HG02798 (cell line): Measurements from ENCODE around the gene OTOGL.

ENCODE experiments used
- ATAC-seq: cut with Tn5 transposase; IDR thresholded peaks from one replicate; pipeline ENCODE4 v1.9.1; 2021; ENCODE audit warnings: mild to moderate bottlenecking; ENCODE audit not compliant: unreplicated experiment, poor library complexity

OTOGL gene

GRCh38 chr12:80320121-80320678, 220.9 kb downstream of the OTOGL start:
- ATAC-seq: no peak

- ATAC-seq: no peak
Observed at GRCh38 chr12:80321653-80322052, 222.3 kb downstream of the OTOGL start.

GRCh38 chr12:80325167-80325959, 226.0 kb downstream of the OTOGL start:
- ATAC-seq: no peak

GRCh38 chr12:80332827-80333226, 233.5 kb downstream of the OTOGL start:
- no peak for ATAC-seq

GRCh38 chr12:80352474-80352873, 253.1 kb downstream of the OTOGL start:
- ATAC-seq: no peak

- ATAC-seq: no peak
Observed at GRCh38 chr12:80353254-80353653, 253.9 kb downstream of the OTOGL start.

GRCh38 chr12:80356097-80356496, 256.8 kb downstream of the OTOGL start:
- no peak for ATAC-seq

- ATAC-seq: no peak
Observed at GRCh38 chr12:80359703-80360102, 260.4 kb downstream of the OTOGL start.

- no peak for ATAC-seq
Observed at GRCh38 chr12:80364056-80364455, 264.7 kb downstream of the OTOGL start.

- ATAC-seq: no peak
Observed at GRCh38 chr12:80373666-80374065, 274.3 kb downstream of the OTOGL start.

GRCh38 chr12:80374615-80375014, 275.3 kb downstream of the OTOGL start:
- no peak for ATAC-seq

GRCh38 chr12:80377140-80377794, 277.9 kb downstream of the OTOGL start:
- no peak for ATAC-seq

GRCh38 chr12:80381121-80381520, 281.8 kb downstream of the OTOGL start:
- no peak for ATAC-seq

- ATAC-seq: no peak
Observed at GRCh38 chr12:80382254-80382653, 282.9 kb downstream of the OTOGL start.

GRCh38 chr12:80400571-80400991, 301.2 kb downstream of the OTOGL start:
- no peak for ATAC-seq

- ATAC-seq: no peak
Observed at GRCh38 chr12:80401191-80401590, 301.9 kb downstream of the OTOGL start.

GRCh38 chr12:80404629-80405028, 305.3 kb downstream of the OTOGL start:
- no peak for ATAC-seq

GRCh38 chr12:80406253-80406652, 306.9 kb downstream of the OTOGL start:
- no peak for ATAC-seq

GRCh38 chr12:80411787-80412186, 312.4 kb downstream of the OTOGL start:
- no peak for ATAC-seq

GRCh38 chr12:80412343-80412953, 313.1 kb downstream of the OTOGL start:
- peak; percentile 85 for ATAC-seq

- peak; percentile 35 for ATAC-seq
Observed at GRCh38 chr12:80413462-80413861, 314.1 kb downstream of the OTOGL start.
